ENCODE results near the gene GMPPB. TPM values are rescaled to one million over a fixed set of nuclear protein-coding genes. Genes with fewer than 3 reads are reported as not detected.
"Not testable (repeated sequence)": the region's sequence is repeated elsewhere in the genome, so short reads cannot be mapped to it uniquely, and the experiment has no call there.

GMPPB gene
- polyA plus RNA-seq, 6 donors from 2014 or later: 11.5 to 22.0 (median 14.6) TPM

GRCh38 chr3:49703443-49703927 is 20.3 kb downstream of the GMPPB start:
- no peaks in the 10 kb centered on the region for H3K9me3 Mint-ChIP-seq
- H3K27ac Mint-ChIP-seq: peak overlapping the region in 2 of 6 donors; percentile 24 to 68
- no peaks in the 10 kb centered on the region for H3K27me3 Mint-ChIP-seq
- H3K4me1 Mint-ChIP-seq: peaks cover 0 to 14% (median 12%) of the 10 kb centered on the region in 3 donors
- H3K36me3 Mint-ChIP-seq: no peaks in the 10 kb centered on the region
- ATAC-seq (ENCODE audit: low read depth in 2 of 2) (peak; percentile 98), DNase-seq (peak; percentile 65)
- peak overlapping the region in 1 of 8 donors; percentile 15 for H3K4me3 Mint-ChIP-seq

GRCh38 chr3:49702672-49703071 is 21.1 kb downstream of the GMPPB start:
- Mint-ChIP-seq H3K4me3 (no peak overlapping the region), H3K27ac (no peak overlapping the region), H3K9me3 (no peaks in the 10 kb centered on the region), H3K27me3 (no peaks in the 10 kb centered on the region), H3K4me1 (peaks cover 0 to 11% (median 10%) of the 10 kb centered on the region in 3 donors), H3K36me3 (no peaks in the 10 kb centered on the region)
- ATAC-seq (ENCODE audit: low read depth in 2 of 2) (no peak), DNase-seq (no peak)

GRCh38 chr3:49701388-49702077 is 22.2 kb downstream of the GMPPB start:
- H3K27me3 Mint-ChIP-seq: no peaks in the 10 kb centered on the region
- peaks cover 0 to 9% (median 8%) of the 10 kb centered on the region in 3 donors for H3K4me1 Mint-ChIP-seq
- no peaks in the 10 kb centered on the region for H3K36me3 Mint-ChIP-seq
- H3K9me3 Mint-ChIP-seq: no peaks in the 10 kb centered on the region
- peak overlapping the region in 1 of 6 donors; percentile 59 for H3K27ac Mint-ChIP-seq
- ATAC-seq (ENCODE audit: low read depth in 2 of 2): no peak
- DNase-seq: no peak
- H3K4me3 Mint-ChIP-seq: no peak overlapping the region

- DNase-seq (no peak), ATAC-seq (ENCODE audit: low read depth in 2 of 2) (no peak)
- Mint-ChIP-seq H3K4me3 (no peak overlapping the region), H3K27me3 (no peaks in the 10 kb centered on the region), H3K4me1 (peaks cover 0 to 9% (median 8%) of the 10 kb centered on the region in 3 donors), H3K36me3 (no peaks in the 10 kb centered on the region), H3K27ac (no peak overlapping the region), H3K9me3 (no peaks in the 10 kb centered on the region)
Observed at GRCh38 chr3:49700453-49701128, 23.2 kb downstream of the GMPPB start.

- H3K4me1 Mint-ChIP-seq: peaks cover 0 to 9% (median 8%) of the 10 kb centered on the region in 3 donors
- H3K36me3 Mint-ChIP-seq: no peaks in the 10 kb centered on the region
- ATAC-seq (ENCODE audit: low read depth in 2 of 2): no peak
- no peak overlapping the region for H3K4me3 Mint-ChIP-seq
- no peaks in the 10 kb centered on the region for H3K27me3 Mint-ChIP-seq
- no peak overlapping the region for H3K27ac Mint-ChIP-seq
- no peak for DNase-seq
- no peaks in the 10 kb centered on the region for H3K9me3 Mint-ChIP-seq
Observed at GRCh38 chr3:49700014-49700413, 23.7 kb downstream of the GMPPB start.

- H3K27ac Mint-ChIP-seq: no peak overlapping the region
- no peak for DNase-seq
Observed at GRCh38 chr3:49699281-49699979, 24.3 kb downstream of the GMPPB start.

GRCh38 chr3:49695350-49696015 is 28.3 kb downstream of the GMPPB start:
- not testable (repeated sequence) for H3K27me3 Mint-ChIP-seq; H3K36me3 Mint-ChIP-seq; H3K9me3 Mint-ChIP-seq; DNase-seq; H3K4me3 Mint-ChIP-seq; H3K27ac Mint-ChIP-seq; ATAC-seq (ENCODE audit: low read depth in 2 of 2)
- H3K4me1 Mint-ChIP-seq: peaks cover 12 to 15% (median 12%) of the 10 kb centered on the region in 3 donors

More at GRCh38 chr3:49699281-49699979, 24.3 kb downstream of the GMPPB start:
- no peaks in the 10 kb centered on the region for H3K36me3 Mint-ChIP-seq
- no peak overlapping the region for H3K4me3 Mint-ChIP-seq
- no peaks in the 10 kb centered on the region for H3K27me3 Mint-ChIP-seq
- no peak for ATAC-seq (ENCODE audit: low read depth in 2 of 2)
- H3K9me3 Mint-ChIP-seq: no peaks in the 10 kb centered on the region
- peaks cover 0 to 9% (median 8%) of the 10 kb centered on the region in 3 donors for H3K4me1 Mint-ChIP-seq

- H3K27ac Mint-ChIP-seq: peak overlapping the region in 2 of 6 donors; percentile 54 to 80
- ATAC-seq (ENCODE audit: low read depth in 2 of 2); DNase-seq; H3K27me3 Mint-ChIP-seq; H3K36me3 Mint-ChIP-seq; H3K9me3 Mint-ChIP-seq: not testable (repeated sequence)
- H3K4me3 Mint-ChIP-seq: peak overlapping the region in 2 of 8 donors; percentile 2 to 41
- H3K4me1 Mint-ChIP-seq: peaks cover 19 to 24% (median 20%) of the 10 kb centered on the region in 3 donors
Observed at GRCh38 chr3:49694409-49695070, 29.2 kb downstream of the GMPPB start.

- not testable (repeated sequence) for H3K27ac Mint-ChIP-seq; H3K27me3 Mint-ChIP-seq; ATAC-seq (ENCODE audit: low read depth in 2 of 2); H3K36me3 Mint-ChIP-seq; H3K9me3 Mint-ChIP-seq; DNase-seq
- peak overlapping the region in 4 of 8 donors; percentile 49 to 97 (median 93) for H3K4me3 Mint-ChIP-seq
- peaks cover 23 to 43% (median 37%) of the 10 kb centered on the region in 3 donors for H3K4me1 Mint-ChIP-seq
Observed at GRCh38 chr3:49691481-49691880, 32.3 kb downstream of the GMPPB start.

GRCh38 chr3:49690856-49691255 is 32.9 kb downstream of the GMPPB start:
- H3K27ac Mint-ChIP-seq: peak overlapping the region in 1 of 6 donors; percentile 24
- peaks cover 26 to 43% (median 39%) of the 10 kb centered on the region in 3 donors for H3K4me1 Mint-ChIP-seq
- H3K4me3 Mint-ChIP-seq: peak overlapping the region; percentile 13 to 97 (median 96)
- ATAC-seq (ENCODE audit: low read depth in 2 of 2); H3K27me3 Mint-ChIP-seq; H3K36me3 Mint-ChIP-seq; H3K9me3 Mint-ChIP-seq; DNase-seq: not testable (repeated sequence)

GRCh38 chr3:49689908-49690624 is 33.7 kb downstream of the GMPPB start:
- not testable (repeated sequence) for ATAC-seq (ENCODE audit: low read depth in 2 of 2); H3K9me3 Mint-ChIP-seq; H3K27me3 Mint-ChIP-seq; H3K36me3 Mint-ChIP-seq; DNase-seq
- H3K4me1 Mint-ChIP-seq: peaks cover 26 to 43% (median 42%) of the 10 kb centered on the region in 3 donors
- H3K27ac Mint-ChIP-seq: peak overlapping the region; percentile 84 to 99 (median 95)
- peak overlapping the region; percentile 89 to 98 (median 97) for H3K4me3 Mint-ChIP-seq
